Activated T-cell treated with anti-CD3 and anti-CD28 coated beads, Interleukin-2, amount 50 U/mL, for 72 hours (primary cell): Measurements from ENCODE around the gene IL9. TPM values are rescaled to one million over a fixed set of nuclear protein-coding genes. Genes with fewer than 3 reads are reported as not detected.

ENCODE experiments used
- total RNA-seq, 2 donors: library from RNA; stranded (reverse); gene quantifications; one replicate each; pipeline ENCODE4 v1.2.3, GENCODE V29; 2022

The IL9 gene
- total RNA-seq, 2 donors from 2014 or later = 2.6 to 22.7 TPM

Other genes with a start within 250 kb of the IL9 start
- gene SLC25A48, start 61.2 kb downstream of the IL9 start, total RNA-seq = not detected
- not detected for gene LECT2, start 59.1 kb upstream of the IL9 start, total RNA-seq
- not detected for gene TGFBI, start 133.1 kb upstream of the IL9 start, total RNA-seq
- gene SMAD5, start 237.0 kb upstream of the IL9 start, total RNA-seq = 10 to 100 TPM in 1 of 2 donors, 1 to 10 TPM in 1; 7.1 to 13.9 TPM